ENCODE measurements around the gene ARHGAP26.

ARHGAP26 gene

DNA sequence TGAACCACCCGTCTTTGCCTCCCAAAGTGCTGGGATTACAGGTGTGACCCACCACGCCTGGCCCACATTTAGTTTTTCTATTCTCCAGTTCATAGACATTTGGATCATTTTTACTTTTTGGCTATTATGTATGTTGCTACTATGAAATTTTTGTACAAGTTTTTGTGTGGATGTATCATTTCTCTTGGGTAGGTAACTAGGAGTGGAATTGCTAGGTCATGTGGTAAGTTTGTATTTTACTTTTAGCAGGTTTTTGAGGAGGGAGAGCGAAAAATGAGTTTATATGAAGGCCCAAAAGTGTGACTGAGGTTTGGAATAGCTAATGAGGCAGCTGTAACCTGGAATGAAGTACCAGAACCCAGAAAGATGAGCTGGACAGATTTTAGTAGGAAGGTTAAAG lies 35.2 kb downstream of the ARHGAP26 start:
- no peak for DNase-seq
- no peaks in the 10 kb centered on the region for H3K27me3 ChIP-seq
- TF ChIP-seq, protein P1, sequence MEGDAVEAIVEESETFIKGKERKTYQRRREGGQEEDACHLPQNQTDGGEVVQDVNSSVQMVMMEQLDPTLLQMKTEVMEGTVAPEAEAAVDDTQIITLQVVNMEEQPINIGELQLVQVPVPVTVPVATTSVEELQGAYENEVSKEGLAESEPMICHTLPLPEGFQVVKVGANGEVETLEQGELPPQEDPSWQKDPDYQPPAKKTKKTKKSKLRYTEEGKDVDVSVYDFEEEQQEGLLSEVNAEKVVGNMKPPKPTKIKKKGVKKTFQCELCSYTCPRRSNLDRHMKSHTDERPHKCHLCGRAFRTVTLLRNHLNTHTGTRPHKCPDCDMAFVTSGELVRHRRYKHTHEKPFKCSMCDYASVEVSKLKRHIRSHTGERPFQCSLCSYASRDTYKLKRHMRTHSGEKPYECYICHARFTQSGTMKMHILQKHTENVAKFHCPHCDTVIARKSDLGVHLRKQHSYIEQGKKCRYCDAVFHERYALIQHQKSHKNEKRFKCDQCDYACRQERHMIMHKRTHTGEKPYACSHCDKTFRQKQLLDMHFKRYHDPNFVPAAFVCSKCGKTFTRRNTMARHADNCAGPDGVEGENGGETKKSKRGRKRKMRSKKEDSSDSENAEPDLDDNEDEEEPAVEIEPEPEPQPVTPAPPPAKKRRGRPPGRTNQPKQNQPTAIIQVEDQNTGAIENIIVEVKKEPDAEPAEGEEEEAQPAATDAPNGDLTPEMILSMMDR (IDR thresholded peaks at IDR 0.05) = no peak
- no peaks in the 10 kb centered on the region for H3K36me3 ChIP-seq
- no peaks in the 10 kb centered on the region for H3K9me3 ChIP-seq
- peaks cover 0 to 35% (median 4%) of the 10 kb centered on the region in 4 donors for H3K4me1 ChIP-seq
- H3K27ac ChIP-seq = no peak overlapping the region
- intact Hi-C loops (cut with DNase I; ENCODE audit: low total_unique reads) = no loop called here
- no peak overlapping the region for H3K4me3 ChIP-seq

DNA sequence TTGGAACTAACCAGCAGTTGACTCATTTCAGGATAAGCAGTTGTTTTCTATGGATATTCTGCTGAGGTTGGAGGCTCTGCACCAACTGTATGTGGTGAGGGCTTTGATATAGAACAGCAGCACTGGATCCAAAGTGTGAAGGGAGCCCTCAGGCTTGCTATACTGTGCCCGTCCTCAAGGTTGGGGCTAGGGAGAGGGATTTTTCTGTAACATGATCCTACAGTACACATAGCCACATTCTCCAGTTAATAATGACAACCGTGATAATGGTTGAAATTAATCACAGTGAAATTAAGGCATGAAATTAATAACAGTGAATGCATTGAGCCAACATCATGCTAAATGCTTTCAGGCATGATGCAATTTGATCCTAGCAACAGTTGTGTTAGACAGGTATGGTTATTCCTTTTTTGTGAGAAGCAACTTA lies 36.7 kb downstream of the ARHGAP26 start:
- peaks cover 0 to 47% (median 7%) of the 10 kb centered on the region in 4 donors for H3K4me1 ChIP-seq
- DNase-seq = no peak
- no peaks in the 10 kb centered on the region for H3K9me3 ChIP-seq
- no peak overlapping the region for H3K27ac ChIP-seq
- no peak overlapping the region for H3K4me3 ChIP-seq
- TF ChIP-seq, protein P1 (IDR thresholded peaks at IDR 0.05) = no peak
- H3K36me3 ChIP-seq = no peaks in the 10 kb centered on the region
- no peaks in the 10 kb centered on the region for H3K27me3 ChIP-seq
- intact Hi-C loops (cut with DNase I; ENCODE audit: low total_unique reads) = no loop called here

DNA sequence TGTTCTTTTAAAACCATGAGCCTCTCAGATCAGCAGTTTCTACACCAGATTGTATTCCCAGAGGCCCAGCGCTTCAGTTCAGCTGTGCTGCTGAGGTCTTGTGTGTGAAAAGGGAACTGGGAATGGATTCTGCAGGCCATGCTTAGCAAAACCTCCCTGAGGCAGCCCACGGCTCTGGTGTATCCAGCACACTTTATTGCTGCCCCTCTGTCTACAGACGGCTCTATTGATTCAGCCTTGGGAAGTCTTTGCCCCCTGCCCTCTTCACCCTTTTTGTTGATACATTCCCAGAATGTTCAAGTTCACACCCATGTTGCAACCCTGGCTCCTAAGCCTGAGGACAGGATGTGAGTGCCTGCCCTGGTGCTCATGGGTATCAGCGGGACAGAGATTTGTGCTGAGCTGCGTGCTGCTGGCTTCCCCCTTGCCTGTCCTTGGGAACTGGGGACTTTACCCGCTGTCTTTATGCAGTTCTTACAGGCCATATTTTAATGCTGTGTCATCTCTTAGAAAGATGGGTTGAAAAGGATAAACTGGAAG lies 37.3 kb downstream of the ARHGAP26 start:
- intact Hi-C loops (cut with DNase I; ENCODE audit: low total_unique reads) = no loop called here
- H3K27me3 ChIP-seq = no peaks in the 10 kb centered on the region
- no peak overlapping the region for H3K4me3 ChIP-seq
- no peaks in the 10 kb centered on the region for H3K36me3 ChIP-seq
- H3K27ac ChIP-seq = no peak overlapping the region
- no peaks in the 10 kb centered on the region for H3K9me3 ChIP-seq
- TF ChIP-seq, protein P1 (IDR thresholded peaks at IDR 0.05) = no peak
- peaks cover 0 to 47% (median 7%) of the 10 kb centered on the region in 4 donors for H3K4me1 ChIP-seq
- DNase-seq = peak in 1 of 2 donors; percentile 42

DNA sequence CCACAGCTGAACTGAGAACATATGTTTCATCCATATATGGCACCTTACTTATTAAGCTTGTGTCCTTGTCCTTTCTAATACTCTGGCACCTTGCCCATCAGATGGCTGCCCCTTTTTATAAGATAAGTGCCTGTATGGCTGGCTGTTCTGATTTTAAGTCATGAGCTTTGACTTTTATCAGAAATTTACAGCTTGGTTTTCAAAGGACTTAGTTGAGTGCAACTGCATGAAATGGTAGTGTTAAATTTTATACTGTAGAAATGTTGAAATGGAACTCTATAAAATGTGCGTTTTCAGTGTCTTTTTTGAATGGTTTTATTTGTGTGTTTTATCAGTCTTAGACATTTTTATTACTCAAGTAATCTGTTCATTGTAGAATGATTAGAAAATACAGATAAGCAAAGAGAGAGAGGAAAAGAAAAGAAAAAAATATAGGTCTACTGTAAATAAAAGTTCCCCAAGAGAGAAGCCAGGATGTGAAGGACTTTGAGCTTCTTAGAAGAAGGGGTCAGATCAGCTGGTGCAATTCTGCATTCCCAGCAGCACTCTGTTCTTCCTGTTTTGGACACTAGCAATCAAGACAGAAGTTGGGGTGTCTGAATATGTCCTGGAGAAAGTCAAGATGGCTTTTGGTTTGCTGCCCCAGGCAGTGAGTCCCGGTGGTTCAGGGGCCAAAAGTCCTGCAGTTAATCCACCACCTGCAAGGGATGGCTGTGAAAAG lies 38.9 kb downstream of the ARHGAP26 start:
- Histone ChIP-seq H3K27ac (no peak overlapping the region), H3K36me3 (no peaks in the 10 kb centered on the region), H3K4me1 (peaks cover 0 to 53% (median 11%) of the 10 kb centered on the region in 4 donors), H3K27me3 (no peaks in the 10 kb centered on the region), H3K9me3 (no peaks in the 10 kb centered on the region), H3K4me3 (no peak overlapping the region)
- intact Hi-C loops (cut with DNase I; ENCODE audit: low total_unique reads) = no loop called here
- peak in 1 of 2 donors; percentile 43 for DNase-seq
- TF ChIP-seq, protein P1 (IDR thresholded peaks at IDR 0.05) = no peak

DNA sequence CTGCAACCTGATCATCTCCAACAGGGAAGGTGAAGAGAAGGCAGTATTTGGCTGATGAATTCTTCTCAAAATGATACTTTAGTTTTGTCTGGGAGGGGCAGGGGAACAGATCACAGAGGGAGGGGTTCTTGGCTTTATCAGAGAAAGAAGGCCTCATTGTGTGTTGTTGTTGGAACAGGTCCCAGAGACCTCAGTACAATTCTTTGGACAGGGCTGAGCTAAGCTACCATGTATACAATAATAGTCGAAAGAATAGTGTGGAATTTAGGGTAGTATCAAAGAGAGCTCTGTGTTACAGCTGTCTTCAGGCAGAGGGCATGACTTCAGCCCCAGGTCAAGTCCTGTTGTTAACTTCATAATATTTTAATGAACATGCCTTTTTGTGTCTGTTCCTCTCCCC lies 39.9 kb downstream of the ARHGAP26 start:
- intact Hi-C loops (cut with DNase I; ENCODE audit: low total_unique reads) = no loop called here
- no peak overlapping the region for H3K27ac ChIP-seq
- peaks cover 0 to 63% (median 16%) of the 10 kb centered on the region in 4 donors for H3K4me1 ChIP-seq
- no peaks in the 10 kb centered on the region for H3K36me3 ChIP-seq
- H3K4me3 ChIP-seq = no peak overlapping the region
- DNase-seq = no peak
- H3K9me3 ChIP-seq = no peaks in the 10 kb centered on the region
- H3K27me3 ChIP-seq = no peaks in the 10 kb centered on the region
- TF ChIP-seq, protein P1 (IDR thresholded peaks at IDR 0.05) = no peak
